HepG2 (cell line): ENCODE data around the gene B4GALT2. TPM values are rescaled to one million over a fixed set of nuclear protein-coding genes. Genes with fewer than 3 reads are reported as not detected.

ENCODE experiments used
- BRCA1 ChIP-seq: sonication (generic); formaldehyde crosslinking; IDR thresholded peaks from 2 replicates; pipeline ENCODE4 v1.4.0; 2020; ENCODE audit warnings: missing genetic modification reagents
- ELF4 ChIP-seq: sonication (generic); formaldehyde crosslinking; IDR thresholded peaks from 2 replicates; pipeline ENCODE4 v1.5.0; 2020; ENCODE audit warnings: missing genetic modification reagents, mild to moderate bottlenecking, moderate library complexity, borderline replicate concordance
- FOXK1 ChIP-seq: sonication (generic); formaldehyde crosslinking; IDR thresholded peaks from 2 replicates; pipeline ENCODE4 v1.4.0; 2020; ENCODE audit warnings: low read depth, missing genetic modification reagents, borderline replicate concordance
- NKX3-1 ChIP-seq: sonication (generic); formaldehyde crosslinking; IDR thresholded peaks from 2 replicates; pipeline ENCODE4 v1.5.0; 2020; ENCODE audit warnings: missing genetic modification reagents
- SRSF9 ChIP-seq: fragments of 200-400 bp; formaldehyde crosslinking; IDR thresholded peaks from 2 replicates; pipeline ENCODE4 v1.6.1; 2018; ENCODE audit warnings: borderline replicate concordance, mild to moderate bottlenecking, low read depth, low read length; ENCODE audit not compliant: insufficient read depth, poor library complexity, severe bottlenecking
- TEAD2 ChIP-seq: sonication (generic); formaldehyde crosslinking; IDR thresholded peaks from 2 replicates; pipeline ENCODE4 v1.9.0; 2021; ENCODE audit warnings: missing genetic modification reagents
- THAP8 ChIP-seq: sonication (generic); formaldehyde crosslinking; IDR thresholded peaks from 2 replicates; pipeline ENCODE4 v1.5.1; 2020; ENCODE audit warnings: missing genetic modification reagents, mild to moderate bottlenecking, borderline replicate concordance
- YY1 ChIP-seq: IDR thresholded peaks from 2 replicates; pipeline ENCODE4 v1.6.1; 2011; ENCODE audit warnings: low read length, low read depth, moderate library complexity, mild to moderate bottlenecking; ENCODE audit not compliant: insufficient read depth, insufficient replicate concordance
- ZMYM4 ChIP-seq: sonication (generic); formaldehyde crosslinking; IDR thresholded peaks from 2 replicates; pipeline ENCODE4 v1.8.1; 2023; ENCODE audit warnings: mild to moderate bottlenecking, missing genetic modification reagents
- ZNF543 ChIP-seq: sonication (generic); formaldehyde crosslinking; IDR thresholded peaks from 2 replicates; pipeline ENCODE4 v1.4.0; 2020; ENCODE audit warnings: mild to moderate bottlenecking, missing genetic modification reagents
- ZNF687 ChIP-seq: sonication (generic); formaldehyde crosslinking; IDR thresholded peaks from 2 replicates; pipeline ENCODE4 v1.5.1; 2020; ENCODE audit warnings: mild to moderate bottlenecking, missing genetic modification reagents, moderate library complexity
- polyA plus RNA-seq, 8 experiments: library from polyadenylated mRNA; depleted of rRNA in 3 of 8; stranded (reverse) in 7 of 8; unstranded in 1 of 8; fragments of >200 nt; fragmentation: Illumina TruSeq in 4 of 8; extraction: Trizol in 4 of 8; gene quantifications; 2 replicates each; pipeline versions ENCODE4 v1.2.1 to v1.2.3, GENCODE V29; 2011 to 2016; ENCODE audit warnings: low read depth in 4 of 8, missing spikeins in 1 of 8, mixed read lengths in 1 of 8; ENCODE audit not compliant: insufficient read depth in 1 of 8
- total RNA-seq, 5 experiments: library from RNA; depleted of rRNA; stranded (reverse); fragments of >200 nt; fragmentation: Illumina TruSeq; extraction: Trizol; gene quantifications; 2 replicates each; pipeline ENCODE4 v1.2.3, GENCODE V29; 2016; ENCODE audit warnings: low read depth in 1 of 5
- TF ChIP-seq, protein P1 (sequence below): sonication (generic); formaldehyde crosslinking; IDR thresholded peaks from 2 replicates; pipeline ENCODE4 v1.9.0; 2021; ENCODE audit warnings: missing genetic modification reagents, borderline replicate concordance
- TF ChIP-seq, protein P2 (sequence below): sonication (generic); formaldehyde crosslinking; IDR thresholded peaks from 2 replicates; pipeline ENCODE4 v1.8.0; 2023; ENCODE audit warnings: mild to moderate bottlenecking, missing genetic modification reagents
- TF ChIP-seq, protein P3 (sequence below): sonication (generic); formaldehyde crosslinking; IDR thresholded peaks from 2 replicates; pipeline ENCODE4 v1.4.0; 2020; ENCODE audit warnings: missing genetic modification reagents
- TF ChIP-seq, protein P4 (sequence below): sonication (generic); formaldehyde crosslinking; IDR thresholded peaks from 2 replicates; pipeline ENCODE4 v1.4.0; 2020; ENCODE audit warnings: missing genetic modification reagents, low read depth, mild to moderate bottlenecking, borderline replicate concordance

Gene B4GALT2
- total and polyA plus RNA-seq, 2 of the 13 experiments (the other 11 are each of a cell fraction or from before 2014, with no cell fraction given): 41.9 to 78.0 TPM

GRCh38 chr1:44029911-44030604 lies 51.0 kb downstream of the B4GALT2 start (continued):
- TF ChIP-seq, protein P1, sequence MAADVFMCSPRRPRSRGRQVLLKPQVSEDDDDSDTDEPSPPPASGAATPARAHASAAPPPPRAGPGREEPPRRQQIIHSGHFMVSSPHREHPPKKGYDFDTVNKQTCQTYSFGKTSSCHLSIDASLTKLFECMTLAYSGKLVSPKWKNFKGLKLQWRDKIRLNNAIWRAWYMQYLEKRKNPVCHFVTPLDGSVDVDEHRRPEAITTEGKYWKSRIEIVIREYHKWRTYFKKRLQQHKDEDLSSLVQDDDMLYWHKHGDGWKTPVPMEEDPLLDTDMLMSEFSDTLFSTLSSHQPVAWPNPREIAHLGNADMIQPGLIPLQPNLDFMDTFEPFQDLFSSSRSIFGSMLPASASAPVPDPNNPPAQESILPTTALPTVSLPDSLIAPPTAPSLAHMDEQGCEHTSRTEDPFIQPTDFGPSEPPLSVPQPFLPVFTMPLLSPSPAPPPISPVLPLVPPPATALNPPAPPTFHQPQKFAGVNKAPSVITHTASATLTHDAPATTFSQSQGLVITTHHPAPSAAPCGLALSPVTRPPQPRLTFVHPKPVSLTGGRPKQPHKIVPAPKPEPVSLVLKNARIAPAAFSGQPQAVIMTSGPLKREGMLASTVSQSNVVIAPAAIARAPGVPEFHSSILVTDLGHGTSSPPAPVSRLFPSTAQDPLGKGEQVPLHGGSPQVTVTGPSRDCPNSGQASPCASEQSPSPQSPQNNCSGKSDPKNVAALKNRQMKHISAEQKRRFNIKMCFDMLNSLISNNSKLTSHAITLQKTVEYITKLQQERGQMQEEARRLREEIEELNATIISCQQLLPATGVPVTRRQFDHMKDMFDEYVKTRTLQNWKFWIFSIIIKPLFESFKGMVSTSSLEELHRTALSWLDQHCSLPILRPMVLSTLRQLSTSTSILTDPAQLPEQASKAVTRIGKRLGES (CRISPR knock-in tag): no peak
- TF ChIP-seq, protein P2, sequence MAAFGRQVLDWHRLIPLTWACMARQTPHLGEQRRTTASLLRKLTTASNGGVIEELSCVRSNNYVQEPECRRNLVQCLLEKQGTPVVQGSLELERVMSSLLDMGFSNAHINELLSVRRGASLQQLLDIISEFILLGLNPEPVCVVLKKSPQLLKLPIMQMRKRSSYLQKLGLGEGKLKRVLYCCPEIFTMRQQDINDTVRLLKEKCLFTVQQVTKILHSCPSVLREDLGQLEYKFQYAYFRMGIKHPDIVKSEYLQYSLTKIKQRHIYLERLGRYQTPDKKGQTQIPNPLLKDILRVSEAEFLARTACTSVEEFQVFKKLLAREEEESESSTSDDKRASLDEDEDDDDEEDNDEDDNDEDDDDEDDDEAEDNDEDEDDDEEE (CRISPR knock-in tag): no peak
- TF ChIP-seq NKX3-1 (no peak), ZNF687 (CRISPR knock-in tag) (peak; percentile 74), THAP8 (CRISPR knock-in tag) (no peak), ZNF543 (CRISPR knock-in tag) (peak; percentile 50; the same call in 1 of the 2 replicates), ELF4 (CRISPR knock-in tag) (no peak), BRCA1 (CRISPR knock-in tag) (no peak), TEAD2 (no peak), ZMYM4 (CRISPR knock-in tag) (0 out of 2 replicates have a peak, but pooled peaks have one; percentile 46), YY1 (peak; percentile 29), SRSF9 (no peak), FOXK1 (no peak; the same call in 1 of the 2 replicates)
- TF ChIP-seq, protein P3, sequence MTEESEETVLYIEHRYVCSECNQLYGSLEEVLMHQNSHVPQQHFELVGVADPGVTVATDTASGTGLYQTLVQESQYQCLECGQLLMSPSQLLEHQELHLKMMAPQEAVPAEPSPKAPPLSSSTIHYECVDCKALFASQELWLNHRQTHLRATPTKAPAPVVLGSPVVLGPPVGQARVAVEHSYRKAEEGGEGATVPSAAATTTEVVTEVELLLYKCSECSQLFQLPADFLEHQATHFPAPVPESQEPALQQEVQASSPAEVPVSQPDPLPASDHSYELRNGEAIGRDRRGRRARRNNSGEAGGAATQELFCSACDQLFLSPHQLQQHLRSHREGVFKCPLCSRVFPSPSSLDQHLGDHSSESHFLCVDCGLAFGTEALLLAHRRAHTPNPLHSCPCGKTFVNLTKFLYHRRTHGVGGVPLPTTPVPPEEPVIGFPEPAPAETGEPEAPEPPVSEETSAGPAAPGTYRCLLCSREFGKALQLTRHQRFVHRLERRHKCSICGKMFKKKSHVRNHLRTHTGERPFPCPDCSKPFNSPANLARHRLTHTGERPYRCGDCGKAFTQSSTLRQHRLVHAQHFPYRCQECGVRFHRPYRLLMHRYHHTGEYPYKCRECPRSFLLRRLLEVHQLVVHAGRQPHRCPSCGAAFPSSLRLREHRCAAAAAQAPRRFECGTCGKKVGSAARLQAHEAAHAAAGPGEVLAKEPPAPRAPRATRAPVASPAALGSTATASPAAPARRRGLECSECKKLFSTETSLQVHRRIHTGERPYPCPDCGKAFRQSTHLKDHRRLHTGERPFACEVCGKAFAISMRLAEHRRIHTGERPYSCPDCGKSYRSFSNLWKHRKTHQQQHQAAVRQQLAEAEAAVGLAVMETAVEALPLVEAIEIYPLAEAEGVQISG (CRISPR knock-in tag): no peak
- TF ChIP-seq, protein P4, sequence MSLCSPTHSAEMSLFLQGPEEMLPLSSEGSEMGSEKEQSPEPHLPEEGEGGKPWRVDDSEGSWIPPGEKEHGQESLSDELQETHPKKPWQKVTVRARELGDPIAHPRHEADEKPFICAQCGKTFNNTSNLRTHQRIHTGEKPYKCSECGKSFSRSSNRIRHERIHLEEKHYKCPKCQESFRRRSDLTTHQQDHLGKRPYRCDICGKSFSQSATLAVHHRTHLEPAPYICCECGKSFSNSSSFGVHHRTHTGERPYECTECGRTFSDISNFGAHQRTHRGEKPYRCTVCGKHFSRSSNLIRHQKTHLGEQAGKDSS (CRISPR knock-in tag): 0 out of 2 replicates have a peak, but pooled peaks have one; percentile 53
